AG04450 (cell line): ENCODE data around the gene STK17A. TPM values are rescaled to one million over a fixed set of nuclear protein-coding genes. Genes with fewer than 3 reads are reported as not detected.

Experiments used
- CTCF ChIA-PET: fragments of 300-600, 350-600 bp; formaldehyde crosslinking; extraction: SDS; loops from one replicate; lab custom pipeline; 2022; ENCODE audit warnings: antibody characterized with exemption, inconsistent platforms; lab: Charles Lee
- POLR2A ChIA-PET: fragments of 350-600 bp; formaldehyde crosslinking; extraction: SDS; loops from one replicate; lab custom pipeline; 2021; ENCODE audit warnings: antibody characterized with exemption, inconsistent platforms; lab: Yijun Ruan, JAX
- DNase-seq: peaks from one replicate; pipeline ENCODE4 v3.0.0-alpha.2; 2011; ENCODE audit warnings: low read depth, low spot score
- H3K27ac ChIP-seq: one replicate; pipeline ENCODE4 v1.5.1; 2012; ENCODE audit warnings: low read depth, low read length, control low read depth
- H3K27me3 ChIP-seq: one replicate; pipeline ENCODE4 v1.6.0; 2012; ENCODE audit warnings: low read length; ENCODE audit not compliant: control insufficient read depth, insufficient read depth
- H3K4me3 ChIP-seq: 2 replicates; pipeline ENCODE4 v1.5.1; 2011; ENCODE audit warnings: mild to moderate bottlenecking, low read depth, low read length, control low read depth
- H3K9me3 ChIP-seq: 2 replicates; pipeline ENCODE4 v1.5.1; 2012; ENCODE audit warnings: low read length; ENCODE audit not compliant: control insufficient read depth, insufficient read depth
- CTCF ChIP-seq: IDR thresholded peaks from 2 replicates; pipeline ENCODE4 v1.5.1; 2011; ENCODE audit warnings: low read depth, low read length, control low read depth, inconsistent platforms
- polyA plus RNA-seq: library from polyadenylated mRNA; depleted of rRNA; stranded (reverse); fragments of >200 nt; gene quantifications from 2 replicates; pipeline ENCODE4 v1.2.3, GENCODE V29; 2011

Gene STK17A
- polyA plus RNA-seq, 1 experiment, result 39.7 TPM

GRCh38 chr7:43546231-43546630, 36.7 kb upstream of the STK17A start:
- POLR2A ChIA-PET, result no interaction called here
- no peak for TF ChIP-seq CTCF
- CTCF ChIA-PET, result interaction anchor here (0.6 kb wide), 1 partner anchor 36 kb away, joined by 3 read pairs; no protein-coding TSS in a partner anchor

GRCh38 chr7:43550427-43550826, 32.5 kb upstream of the STK17A start:
- no peak for TF ChIP-seq CTCF
- H3K27me3 ChIP-seq, result peaks cover 25% of the 10 kb centered on the region
- no peaks in the 10 kb centered on the region; the same call in none of the 2 replicates for H3K9me3 ChIP-seq
- DNase-seq, result no peak
- POLR2A ChIA-PET, result no interaction called here
- CTCF ChIA-PET, result interaction anchor here (1.3 kb wide), 1 partner anchor 32 kb away, joined by 5 read pairs; the partner anchor contains the start of gene STK17A
- no peak overlapping the region for H3K4me3 ChIP-seq
- no peak overlapping the region for H3K27ac ChIP-seq

More at GRCh38 chr7:43546231-43546630, 36.7 kb upstream of the STK17A start:
- Histone ChIP-seq H3K9me3 (no peaks in the 10 kb centered on the region; the same call in none of the 2 replicates), H3K27ac (no peak overlapping the region), H3K27me3 (peaks cover 12% of the 10 kb centered on the region), H3K4me3 (no peak overlapping the region)
- no peak for DNase-seq

GRCh38 chr7:43552122-43552521, 30.8 kb upstream of the STK17A start:
- Histone ChIP-seq H3K27me3 (peaks cover 27% of the 10 kb centered on the region), H3K4me3 (no peak overlapping the region), H3K27ac (no peak overlapping the region), H3K9me3 (no peaks in the 10 kb centered on the region; the same call in 1 of the 2 replicates)
- DNase-seq, result no peak
- no peak for TF ChIP-seq CTCF
- CTCF ChIA-PET, result no interaction called here
- POLR2A ChIA-PET, result no interaction called here

GRCh38 chr7:43553999-43554398, 28.9 kb upstream of the STK17A start:
- no peak for DNase-seq
- no peak overlapping the region for H3K27ac ChIP-seq
- no peak for TF ChIP-seq CTCF
- ChIA-PET CTCF (interaction anchor here (2.5 kb wide), 1 partner anchor 29 kb away, joined by 10 read pairs; the partner anchor contains the start of gene STK17A), POLR2A (no interaction called here)
- H3K9me3 ChIP-seq, result no peaks in the 10 kb centered on the region; the same call in 1 of the 2 replicates
- H3K4me3 ChIP-seq, result no peak overlapping the region
- H3K27me3 ChIP-seq, result peaks cover 27% of the 10 kb centered on the region

GRCh38 chr7:43554423-43554822, 28.5 kb upstream of the STK17A start:
- ChIA-PET POLR2A (no interaction called here), CTCF (interaction anchor here (2.5 kb wide), 1 partner anchor 28 kb away, joined by 10 read pairs; the partner anchor contains the start of gene STK17A)
- no peak for TF ChIP-seq CTCF
- H3K4me3 ChIP-seq, result no peak overlapping the region
- H3K9me3 ChIP-seq, result no peaks in the 10 kb centered on the region; the same call in 1 of the 2 replicates
- peaks cover 26% of the 10 kb centered on the region for H3K27me3 ChIP-seq
- no peak for DNase-seq
- no peak overlapping the region for H3K27ac ChIP-seq
